Measurements from ENCODE around the gene SERTAD4. TPM values are rescaled to one million over a fixed set of nuclear protein-coding genes. Genes with fewer than 3 reads are reported as not detected.
"Not testable (repeated sequence)": the region's sequence is repeated elsewhere in the genome, so short reads cannot be mapped to it uniquely, and the experiment has no call there.

Gene SERTAD4
- total RNA-seq = not detected in 2 replicates

DNA sequence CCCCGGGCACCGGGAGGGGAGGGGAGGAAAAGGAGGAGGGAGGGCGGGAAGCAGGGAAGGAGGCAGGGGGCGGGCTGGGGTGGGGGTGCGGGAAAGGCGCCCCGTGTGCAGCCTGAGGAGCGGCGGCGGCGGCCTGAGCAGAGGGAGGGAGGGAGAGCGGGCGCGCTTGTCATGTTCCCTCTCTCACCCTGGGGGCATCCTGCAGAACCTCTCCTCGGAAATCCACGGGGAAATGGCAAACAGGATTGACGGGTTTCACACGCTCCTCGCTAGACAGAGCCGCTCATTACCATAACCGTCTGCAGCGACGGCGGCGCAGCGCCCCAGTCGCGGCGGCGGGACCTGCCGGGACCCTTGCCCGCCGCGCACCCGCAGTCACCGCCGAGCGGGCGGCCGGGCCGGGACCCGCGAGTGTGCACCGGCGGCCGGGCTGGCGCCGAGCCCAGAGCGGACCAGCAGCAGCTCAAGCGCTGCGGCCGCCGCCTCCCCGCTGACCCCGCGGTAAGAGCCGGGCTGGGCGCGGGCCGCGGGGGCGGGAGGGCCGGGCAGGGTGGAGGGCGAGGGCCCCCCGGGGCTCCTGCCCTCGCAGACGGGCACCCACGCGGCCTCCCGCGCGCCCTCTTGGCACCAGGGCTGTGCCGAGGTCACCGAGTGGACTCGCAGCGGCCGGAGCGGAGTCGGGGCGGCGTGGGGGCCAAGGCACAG lies at the start of gene SERTAD4:
Gene SERTAD4, plus strand, starts transcription at position 286 of the 705 bp plus-strand sequence. CDS start 5,165 bp downstream, outside the sequence.
- intact Hi-C loops (cut with micrococcal nuclease) = no loop called here

DNA sequence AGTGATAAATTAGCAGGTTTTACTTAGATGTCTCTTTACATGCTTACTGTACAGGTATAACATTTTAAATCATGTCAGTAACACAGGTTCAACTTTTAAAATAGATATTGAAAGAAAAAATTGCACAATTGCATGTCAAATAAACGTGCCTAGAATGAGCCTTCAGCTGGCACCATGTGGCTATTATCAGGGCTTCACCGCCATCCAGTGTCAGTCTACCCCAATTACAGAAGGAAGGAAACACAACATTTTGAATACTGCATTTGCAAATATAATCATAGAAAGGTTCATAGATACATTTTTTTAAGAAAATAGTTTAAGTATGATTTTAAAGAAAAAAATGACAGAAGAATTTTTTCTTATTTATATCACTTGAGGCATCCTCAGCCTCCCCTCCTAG lies 47.5 kb upstream of the SERTAD4 start:
- intact Hi-C loops (cut with micrococcal nuclease) = no loop called here

DNA sequence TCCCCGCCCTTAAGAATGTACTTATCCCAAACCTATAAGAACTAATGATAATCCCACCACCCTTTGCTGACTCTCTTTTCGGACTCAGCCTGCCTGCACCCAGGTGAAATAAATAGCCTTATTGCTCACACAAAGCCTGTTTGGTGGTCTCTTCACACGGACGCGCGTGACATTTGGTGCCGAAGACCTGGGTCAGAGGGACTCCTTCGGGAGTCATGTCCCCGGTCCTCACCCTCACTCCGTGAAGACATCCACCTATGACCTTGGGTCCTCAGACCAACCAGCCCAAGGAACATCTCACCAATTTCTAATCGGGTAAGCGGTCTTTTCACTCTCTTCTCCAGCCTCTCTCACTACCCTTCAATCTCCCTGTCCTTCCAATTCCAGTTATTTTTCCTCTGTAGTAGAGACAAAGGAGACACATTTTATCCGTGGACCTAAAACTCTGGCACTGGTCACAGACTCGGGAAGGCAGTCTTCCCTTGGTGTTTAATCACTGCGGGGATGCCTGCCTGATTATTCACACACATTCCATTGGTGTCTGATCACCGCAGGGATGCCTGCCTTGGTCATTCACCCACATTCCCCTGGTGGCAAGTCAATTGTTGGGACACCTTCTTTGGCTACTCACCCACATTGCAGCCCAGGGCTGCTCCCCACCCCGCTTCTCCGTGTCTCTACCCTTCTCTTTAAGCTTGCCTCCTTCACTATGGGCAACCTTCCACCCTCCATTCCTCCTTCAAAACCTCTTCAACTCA lies 44.6 kb upstream of the SERTAD4 start:
- intact Hi-C loops (cut with micrococcal nuclease) = not testable (repeated sequence)

DNA sequence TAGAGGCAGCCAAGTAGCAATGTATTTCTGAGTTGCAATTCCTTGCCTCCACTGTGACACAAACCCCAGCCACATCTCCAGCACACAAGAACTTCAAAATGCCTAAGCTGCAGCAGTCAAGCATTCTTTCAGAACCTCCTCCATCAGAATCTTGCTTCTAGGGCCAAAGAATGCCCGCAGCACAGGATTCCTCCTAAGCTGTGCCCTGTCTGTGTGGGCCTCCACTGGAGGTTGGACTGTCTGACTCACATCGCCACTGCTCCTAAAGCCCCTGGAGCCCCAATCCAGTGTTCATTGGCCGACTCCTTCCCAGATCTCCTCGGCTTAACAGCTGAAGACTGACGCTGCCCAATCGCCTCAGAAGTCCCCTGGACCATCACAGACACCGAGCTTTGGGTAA lies 43.2 kb upstream of the SERTAD4 start:
- intact Hi-C loops (cut with micrococcal nuclease) = no loop called here

DNA sequence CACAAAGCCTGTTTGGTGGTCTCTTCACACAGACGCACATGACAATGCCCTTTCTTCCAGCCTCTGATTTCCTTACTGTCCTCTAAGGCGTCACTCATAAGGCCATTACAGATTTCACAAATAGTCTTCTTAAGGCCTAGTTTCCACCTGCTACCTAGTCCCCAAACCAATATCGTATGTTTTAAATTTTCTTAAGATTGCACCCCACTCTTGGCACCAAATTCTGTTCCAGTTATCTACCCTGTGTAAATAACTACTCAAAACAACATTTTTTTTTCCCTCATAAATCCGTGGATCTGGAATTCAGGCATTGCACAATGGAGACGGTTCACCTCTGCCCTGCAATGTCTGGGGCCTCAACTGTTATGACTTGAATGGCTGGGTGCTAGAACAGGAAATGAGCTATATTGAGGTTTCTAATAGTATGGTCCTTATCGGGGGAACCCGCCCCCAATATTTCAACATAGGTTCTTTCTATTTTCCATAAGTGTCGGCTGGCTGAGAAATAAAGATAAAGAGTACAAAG lies 36.9 kb upstream of the SERTAD4 start:
- intact Hi-C loops (cut with micrococcal nuclease) = no loop called here

DNA sequence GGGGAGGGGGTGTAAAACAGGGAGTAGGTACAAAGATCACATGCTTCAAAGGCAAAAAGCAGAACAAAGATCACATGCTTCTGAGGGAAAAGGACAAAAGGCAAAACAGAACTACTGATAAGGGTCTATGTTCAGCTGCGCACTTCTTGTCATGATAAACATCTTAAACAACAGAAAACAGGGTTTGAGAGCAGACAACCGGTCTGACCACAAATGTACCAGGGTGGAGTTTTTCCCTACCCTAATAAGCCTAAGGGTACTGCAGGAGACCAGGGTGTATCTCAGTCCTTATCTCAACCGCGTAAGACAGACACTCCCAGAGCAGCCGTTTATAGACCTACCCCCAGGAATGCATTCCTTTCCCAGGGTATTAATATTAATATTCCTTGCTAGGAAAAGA lies 36.3 kb upstream of the SERTAD4 start:
- intact Hi-C loops (cut with micrococcal nuclease) = not testable (repeated sequence)

DNA sequence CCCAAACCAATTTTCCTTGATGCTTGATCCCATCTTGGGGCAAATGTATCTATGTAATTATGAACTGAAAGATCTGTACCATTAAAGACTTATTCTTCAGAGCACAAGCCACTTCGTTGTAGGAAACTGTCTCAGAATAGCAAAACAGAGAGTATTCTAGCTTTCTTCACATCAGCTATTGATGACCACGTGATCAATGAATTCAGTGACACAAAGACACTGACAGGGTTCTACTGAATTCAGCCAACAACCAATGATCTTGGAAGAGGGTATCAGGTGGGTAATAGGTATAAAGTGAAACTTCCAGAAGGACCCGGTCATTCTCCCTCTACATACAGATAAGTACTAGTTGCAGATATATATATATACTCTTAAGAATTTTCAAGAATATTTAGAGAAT lies 33.8 kb upstream of the SERTAD4 start:
- intact Hi-C loops (cut with micrococcal nuclease) = no loop called here

DNA sequence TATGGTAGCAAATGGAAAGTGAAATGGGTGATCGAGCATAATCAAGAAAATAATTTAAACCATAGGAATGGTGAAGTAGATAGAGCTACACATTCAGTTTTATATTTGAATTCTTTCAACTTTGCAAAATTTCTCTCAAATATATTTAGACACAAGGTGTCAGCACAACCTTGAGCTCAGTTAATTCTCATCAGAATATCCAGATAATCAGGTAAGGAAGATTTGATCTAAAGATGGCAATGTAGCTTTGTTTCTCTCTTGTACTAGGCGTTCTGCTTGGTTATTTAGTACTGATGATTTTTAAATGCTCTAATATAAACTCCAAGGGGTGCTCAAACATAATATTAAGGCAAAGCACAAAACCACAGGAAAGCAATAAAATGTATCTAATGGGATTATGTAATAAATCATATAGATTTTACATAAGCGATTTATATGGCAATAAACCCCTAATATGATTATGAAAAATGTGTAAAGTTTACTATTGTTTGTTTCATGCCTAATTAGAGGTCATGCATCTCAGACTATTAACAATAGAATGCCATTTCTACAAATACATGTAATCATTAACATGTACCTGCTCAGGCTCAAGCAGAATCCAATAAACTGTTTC lies 32.4 kb upstream of the SERTAD4 start:
- intact Hi-C loops (cut with micrococcal nuclease) = no loop called here

DNA sequence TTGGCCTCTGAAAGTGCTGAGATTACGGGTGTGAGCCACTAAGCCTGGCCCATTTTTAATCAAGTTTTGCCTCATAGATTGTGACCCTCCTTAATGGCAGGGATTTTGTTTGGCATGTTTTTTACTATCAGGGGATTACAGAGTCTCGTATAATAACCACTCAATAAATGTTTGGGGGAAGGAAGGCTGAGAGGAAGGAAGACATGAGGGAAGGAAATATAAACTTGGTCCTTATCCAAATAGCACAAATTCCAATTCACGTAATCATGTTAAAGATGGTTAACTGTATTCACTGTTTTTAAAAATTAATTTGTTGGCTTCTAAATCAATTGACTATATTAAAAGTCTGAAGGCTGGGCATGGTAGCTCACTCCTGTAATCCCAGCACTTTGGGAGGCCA lies 30.9 kb upstream of the SERTAD4 start:
- intact Hi-C loops (cut with micrococcal nuclease) = no loop called here

DNA sequence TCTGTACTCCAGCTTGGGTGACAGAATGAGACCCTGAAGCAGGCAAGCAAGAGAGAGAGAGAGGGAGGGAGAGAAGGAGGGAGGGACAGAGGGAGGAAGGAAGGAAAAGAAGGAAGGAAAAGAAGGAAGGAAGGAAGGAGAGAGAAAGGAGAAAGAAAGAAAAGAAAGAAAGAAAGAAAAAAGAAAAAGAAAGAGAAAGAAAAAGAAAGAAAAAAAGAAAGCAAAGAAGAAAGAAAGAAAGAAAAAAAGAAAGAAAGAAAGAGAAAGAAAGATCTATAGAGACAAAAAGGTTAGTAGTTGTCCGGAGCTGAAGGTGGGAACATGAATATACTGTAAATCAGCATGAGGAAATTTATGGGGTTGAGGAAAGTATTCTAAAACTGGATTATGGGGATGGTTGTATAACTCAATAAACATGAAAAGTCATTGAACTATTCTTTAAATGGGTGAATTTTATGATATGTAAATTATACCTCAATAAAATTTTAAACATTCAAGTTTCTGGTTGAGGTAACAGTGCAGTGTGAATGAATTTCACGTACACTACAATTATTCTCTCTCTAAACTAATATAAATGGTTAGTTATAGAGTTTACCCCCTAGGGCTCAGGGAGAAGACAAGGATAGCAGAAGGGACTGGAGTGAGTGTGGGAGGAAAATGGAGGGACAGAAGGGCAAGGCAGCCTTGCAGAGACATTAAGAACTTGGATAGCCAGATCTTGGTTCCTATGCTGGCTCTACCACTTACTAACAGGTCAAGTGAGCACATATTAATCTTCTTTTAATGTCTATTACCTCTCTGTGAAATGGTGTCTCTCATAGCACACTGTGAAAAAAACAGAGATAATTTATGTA lies 24.8 kb upstream of the SERTAD4 start:
- intact Hi-C loops (cut with micrococcal nuclease) = no loop called here

DNA sequence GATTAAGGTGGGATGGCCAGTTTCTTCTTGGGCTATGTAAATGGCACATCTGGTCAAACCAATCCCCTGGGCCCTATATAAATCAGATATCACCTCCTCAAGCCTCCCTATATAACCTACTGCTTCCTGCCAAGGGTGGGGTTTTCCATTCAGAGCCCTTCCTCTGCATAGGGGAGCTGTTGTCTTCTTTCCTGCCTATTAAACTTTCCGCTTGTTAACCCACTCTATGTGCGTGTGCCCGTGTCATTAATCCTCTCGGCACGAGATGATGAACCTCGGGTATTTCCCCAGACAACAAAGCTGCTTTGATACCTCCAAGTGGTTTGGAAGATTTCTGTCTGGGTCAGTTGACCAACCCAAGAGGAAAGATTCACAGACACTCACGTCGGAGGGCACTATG lies 19.3 kb upstream of the SERTAD4 start:
- intact Hi-C loops (cut with micrococcal nuclease) = no loop called here

DNA sequence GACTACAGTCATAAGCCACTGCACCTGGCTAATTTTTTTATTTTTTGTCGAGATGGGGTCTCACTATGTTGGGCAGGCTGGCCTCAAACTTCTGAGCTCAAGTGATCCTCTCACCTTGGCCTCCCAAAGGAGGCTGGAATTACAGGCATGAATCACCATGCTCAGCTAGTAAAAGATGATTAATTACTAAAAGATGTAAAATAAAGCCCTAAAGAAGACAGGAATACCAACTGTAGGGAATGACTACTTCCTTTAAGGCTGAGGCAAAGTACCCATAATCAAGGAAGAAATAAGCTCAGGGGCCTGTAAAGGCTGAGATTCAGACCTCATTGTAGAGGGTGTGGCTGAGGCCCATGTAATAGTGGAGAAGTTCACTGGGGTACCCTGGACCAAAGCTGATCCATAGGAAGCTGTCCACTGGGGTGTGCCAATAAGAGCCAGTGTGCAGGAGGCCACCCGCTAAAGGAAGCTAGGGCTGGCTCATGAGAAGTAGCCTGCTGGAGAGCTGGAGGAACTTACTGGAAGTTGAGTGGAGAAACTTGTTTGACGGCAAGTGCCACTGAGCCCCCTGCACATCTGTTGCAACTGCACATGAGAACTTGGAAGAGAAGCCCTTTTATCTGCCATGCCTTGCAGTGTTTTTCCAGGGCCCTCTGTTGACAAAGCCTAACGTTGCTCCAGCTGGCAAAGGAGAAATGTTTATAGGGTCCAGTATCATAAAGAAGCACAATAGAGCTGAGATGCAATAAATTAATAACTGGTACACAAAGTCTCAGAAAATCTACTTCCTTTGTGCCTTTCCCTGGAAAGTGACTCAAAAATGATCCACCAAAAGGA lies 17.8 kb upstream of the SERTAD4 start:
- intact Hi-C loops (cut with micrococcal nuclease) = no loop called here

DNA sequence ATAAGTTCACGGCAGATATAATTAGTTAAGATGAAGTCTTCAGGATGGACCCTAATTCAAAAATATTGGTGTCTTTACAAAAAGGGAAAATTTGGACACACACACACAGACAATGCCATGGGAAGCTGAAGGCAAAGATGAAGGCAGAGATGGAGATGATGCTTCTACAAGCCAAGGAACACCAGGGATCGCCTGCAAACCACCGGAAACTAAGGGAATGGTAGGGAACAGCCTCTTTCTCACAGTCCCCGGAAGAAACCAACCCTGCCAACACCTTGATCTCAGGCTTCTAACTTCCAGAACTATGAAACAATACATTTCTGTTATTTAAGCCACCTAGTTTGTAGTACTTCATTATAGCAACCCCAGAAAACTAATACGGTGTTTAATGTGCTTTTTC lies 15.1 kb upstream of the SERTAD4 start:
- intact Hi-C loops (cut with micrococcal nuclease) = no loop called here

DNA sequence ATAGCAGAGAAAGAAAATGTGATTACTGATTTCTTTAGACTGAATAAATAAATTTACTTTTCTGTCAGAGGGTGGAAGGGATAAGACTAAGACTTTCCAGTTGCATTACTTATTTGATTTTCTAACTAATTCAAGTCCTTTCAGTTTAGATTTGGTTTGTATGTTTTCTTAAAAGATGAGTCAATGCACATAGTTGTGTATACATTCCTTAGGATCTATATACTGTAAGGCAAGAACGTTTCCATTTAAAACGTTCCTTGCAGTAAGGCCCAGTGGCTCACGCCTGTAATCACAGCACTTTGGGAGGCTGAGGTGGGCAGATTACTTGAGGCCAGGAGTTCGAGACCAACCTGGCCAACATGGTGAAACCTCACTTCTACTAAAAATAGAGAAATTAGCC lies 14.5 kb upstream of the SERTAD4 start:
- intact Hi-C loops (cut with micrococcal nuclease) = no loop called here

DNA sequence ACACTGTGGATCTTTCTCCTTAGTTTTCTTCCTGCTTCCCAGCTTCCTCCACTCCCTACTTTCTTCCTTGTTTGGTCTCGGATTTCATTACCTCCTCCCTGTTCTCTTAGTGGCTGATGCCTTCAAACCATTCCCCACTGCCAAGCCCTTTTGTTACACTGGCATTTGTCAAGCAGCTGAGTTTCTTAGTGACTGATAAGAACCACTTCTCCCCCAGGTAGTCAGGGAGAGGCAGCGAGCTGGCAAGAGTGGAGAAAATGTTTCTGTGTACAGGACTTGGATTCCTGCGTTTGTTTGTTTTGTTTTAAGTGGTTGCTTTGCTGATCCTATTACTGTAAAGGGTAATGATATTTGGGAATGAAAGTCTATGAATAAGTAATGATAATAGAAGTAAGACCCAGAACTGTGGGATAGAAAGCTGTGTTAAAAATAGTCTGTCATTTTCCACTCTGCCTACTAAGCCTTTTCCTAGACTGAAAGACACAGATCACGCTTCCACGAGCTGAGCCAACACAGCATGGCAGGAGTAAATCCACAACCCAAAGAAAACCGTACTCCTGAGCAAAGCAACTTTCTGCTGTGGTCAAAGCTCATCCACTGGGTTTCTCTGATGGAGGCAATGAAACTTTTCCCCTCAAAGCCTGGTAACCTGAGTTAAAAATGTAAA lies 10.1 kb upstream of the SERTAD4 start:
- intact Hi-C loops (cut with micrococcal nuclease) = no loop called here

DNA sequence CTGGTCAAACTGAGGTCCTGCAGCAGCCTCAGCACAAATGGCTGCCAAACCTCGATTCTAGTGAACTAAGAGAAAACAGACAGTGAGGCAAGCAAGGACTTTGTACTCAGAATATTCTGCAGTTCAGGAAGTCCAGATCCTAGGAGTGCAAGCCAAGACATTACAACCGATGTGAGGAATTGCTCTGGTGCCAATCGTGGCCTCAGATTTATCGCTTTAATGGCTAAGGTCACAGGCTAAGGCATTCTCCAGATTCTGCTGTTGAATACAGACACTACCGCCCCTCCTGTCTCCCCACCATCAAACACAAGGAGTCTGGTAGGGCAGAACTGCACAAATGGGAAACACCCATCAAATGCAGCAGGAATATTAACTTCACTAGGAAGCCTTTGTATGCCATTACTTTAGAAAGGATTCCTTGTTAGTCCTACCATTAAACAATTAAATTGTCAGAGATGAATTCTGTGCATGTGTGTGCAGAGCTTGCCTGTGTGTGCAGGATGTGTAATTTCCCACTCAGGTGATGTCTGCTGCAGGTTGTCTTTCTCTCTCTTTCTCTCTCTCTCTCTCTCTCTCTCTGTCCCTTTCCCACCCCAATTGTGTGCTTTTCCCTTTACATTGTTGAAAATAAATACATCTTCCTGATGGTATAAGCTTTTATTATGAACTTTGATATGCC lies 9.2 kb upstream of the SERTAD4 start:
- intact Hi-C loops (cut with micrococcal nuclease) = no loop called here

DNA sequence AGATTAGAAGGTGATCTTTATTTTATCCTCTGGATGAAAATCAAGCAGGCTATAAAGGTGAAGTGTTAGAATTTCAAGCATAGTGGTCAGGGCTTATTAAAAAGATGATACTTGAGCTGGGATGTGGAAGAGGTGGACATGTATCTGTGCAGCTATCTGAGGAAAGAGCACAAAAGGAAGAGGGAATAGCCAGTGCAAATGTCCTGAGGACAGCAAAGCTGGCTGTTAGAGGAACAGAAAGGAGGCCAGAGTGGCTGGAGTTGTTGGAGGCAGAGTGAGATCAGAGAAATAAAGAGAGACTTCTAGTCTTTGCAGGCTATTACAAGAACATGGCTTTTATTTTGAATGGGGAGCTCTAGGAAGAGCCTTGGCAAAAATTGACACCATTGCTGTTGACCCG lies 4.4 kb upstream of the SERTAD4 start:
- intact Hi-C loops (cut with micrococcal nuclease) = no loop called here

DNA sequence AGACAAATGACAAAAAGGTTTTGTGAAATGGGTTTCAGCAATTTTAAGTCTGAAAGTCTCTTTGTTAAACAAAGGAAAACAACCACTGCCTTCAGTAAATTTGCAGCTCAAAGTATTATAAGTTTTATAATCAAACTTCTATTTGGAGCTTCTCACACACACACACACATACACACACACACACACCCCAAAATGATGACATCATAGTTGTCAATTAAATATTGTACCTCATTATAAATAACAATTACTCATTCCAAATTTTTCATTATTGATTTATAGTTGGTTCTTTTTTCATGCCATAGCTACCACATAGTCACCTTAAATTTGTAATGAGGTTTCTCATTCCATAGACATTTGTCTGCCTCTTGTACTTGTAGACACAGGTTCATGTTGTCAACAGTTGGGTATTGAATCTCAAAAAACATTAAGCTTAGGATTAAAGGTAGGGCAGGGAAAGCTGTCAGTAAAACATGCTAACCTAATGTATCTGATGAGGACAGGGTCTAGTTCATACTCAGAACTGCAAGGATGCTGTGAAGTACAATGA lies 2.4 kb upstream of the SERTAD4 start:
- intact Hi-C loops (cut with micrococcal nuclease) = no loop called here

Data from T-helper 2 cell treated with Interferon-gamma antibody and Interleukin-4, amounts not matched to agents 100 ng/mL and 5 ng/mL, for 36 hours (primary cell).